HT-29 (cell line): Measurements from ENCODE around the gene WWOX. TPM values are rescaled to one million over a fixed set of nuclear protein-coding genes. Genes with fewer than 3 reads are reported as not detected.

ENCODE experiments used
- DNase-seq: peaks from one replicate; pipeline ENCODE4 v3.0.0-alpha.2; 2015; ENCODE audit warnings: low spot score
- total RNA-seq: library from RNA; depleted of rRNA; stranded (reverse); fragments of >200 nt; shearing (Covaris generic); gene quantifications from 2 replicates; pipeline ENCODE4 v1.2.3, GENCODE V29; 2014

The WWOX gene
- total RNA-seq, 1 experiment from 2014 or later, result 27.3 TPM

- no peak for DNase-seq
Observed at GRCh38 chr16:79159261-79160049, 1060.0 kb downstream of the WWOX start.

GRCh38 chr16:79162977-79163376, 1063.5 kb downstream of the WWOX start:
- DNase-seq, result no peak

GRCh38 chr16:79163691-79164387, 1064.4 kb downstream of the WWOX start:
- no peak for DNase-seq

- no peak for DNase-seq
Observed at GRCh38 chr16:79164388-79164995, 1065.0 kb downstream of the WWOX start.

GRCh38 chr16:79165079-79165478, 1065.6 kb downstream of the WWOX start:
- no peak for DNase-seq

GRCh38 chr16:79165506-79165905, 1066.1 kb downstream of the WWOX start:
- no peak for DNase-seq

- DNase-seq, result no peak
Observed at GRCh38 chr16:79167893-79168292, 1068.4 kb downstream of the WWOX start.

- no peak for DNase-seq
Observed at GRCh38 chr16:79168321-79168720, 1068.9 kb downstream of the WWOX start.

GRCh38 chr16:79169239-79169638, 1069.8 kb downstream of the WWOX start:
- DNase-seq, result no peak

- no peak for DNase-seq
Observed at GRCh38 chr16:79170555-79171246, 1071.2 kb downstream of the WWOX start.

GRCh38 chr16:79171504-79171903, 1072.0 kb downstream of the WWOX start:
- no peak for DNase-seq

GRCh38 chr16:79171931-79172705, 1072.7 kb downstream of the WWOX start:
- no peak for DNase-seq

GRCh38 chr16:79172976-79173500, 1073.6 kb downstream of the WWOX start:
- no peak for DNase-seq

- DNase-seq, result no peak
Observed at GRCh38 chr16:79173919-79174318, 1074.5 kb downstream of the WWOX start.

GRCh38 chr16:79175286-79176057, 1076.0 kb downstream of the WWOX start:
- DNase-seq, result no peak

GRCh38 chr16:79177018-79177417, 1077.6 kb downstream of the WWOX start:
- DNase-seq, result no peak

GRCh38 chr16:79181419-79181818, 1082.0 kb downstream of the WWOX start:
- no peak for DNase-seq

- DNase-seq, result no peak
Observed at GRCh38 chr16:79182616-79183015, 1083.2 kb downstream of the WWOX start.

GRCh38 chr16:79183571-79183970, 1084.1 kb downstream of the WWOX start:
- no peak for DNase-seq

GRCh38 chr16:79184464-79185030, 1085.1 kb downstream of the WWOX start:
- DNase-seq, result no peak
